CD14-positive monocyte (primary cell): ENCODE data around the gene SHMT2. TPM values are rescaled to one million over a fixed set of nuclear protein-coding genes. Genes with fewer than 3 reads are reported as not detected.
A peak's percentile ranks its signal among the peaks of the same experiment; 100 is the strongest.

Source experiments
- DNase-seq, 3 donors: peaks; one replicate each; pipeline ENCODE4 v3.0.0-alpha.2; 2011 to 2022
- H2AFZ ChIP-seq: 2 replicates; pipeline ENCODE4 v1.6.0; 2012; ENCODE audit warnings: mild to moderate bottlenecking, low read depth, low read length, inconsistent platforms; ENCODE audit not compliant: insufficient read depth, poor library complexity, severe bottlenecking
- H3K27ac ChIP-seq, 2 donors: 1 replicate in 1 of 2; 2 replicates in 1 of 2; pipeline ENCODE4 v1.5.1; 2012 to 2013; ENCODE audit warnings: low read length in 2 of 2, control low read depth in 1 of 2, inconsistent platforms in 1 of 2, low read depth in 1 of 2, mild to moderate bottlenecking in 1 of 2
- H3K27me3 ChIP-seq, 2 donors: one replicate each; pipeline versions ENCODE4 v1.6.0 to v1.6.1; 2011 to 2013; ENCODE audit warnings: low read length in 2 of 2; ENCODE audit not compliant: control insufficient read depth in 2 of 2, insufficient read depth in 2 of 2
- H3K36me3 ChIP-seq, 2 donors: replicated peaks in 1 of 2; 1 replicate in 1 of 2; 2 replicates in 1 of 2; pipeline versions ENCODE4 v1.5.1 to v1.6.1; 2012 to 2013; ENCODE audit warnings: low read length in 2 of 2, control low read depth in 1 of 2, inconsistent platforms in 1 of 2, mild to moderate bottlenecking in 1 of 2; ENCODE audit not compliant: insufficient read depth in 2 of 2, control insufficient read depth in 1 of 2
- H3K4me1 ChIP-seq, 2 donors: 1 replicate in 1 of 2; 2 replicates in 1 of 2; pipeline versions ENCODE4 v1.5.1 to v1.6.1; 2012 to 2013; ENCODE audit warnings: low read length in 2 of 2, control low read depth in 1 of 2, inconsistent platforms in 1 of 2, mild to moderate bottlenecking in 1 of 2, moderate library complexity in 1 of 2; ENCODE audit not compliant: insufficient read depth in 2 of 2, control insufficient read depth in 1 of 2
- H3K4me2 ChIP-seq: replicated peaks from 2 replicates; pipeline ENCODE3; 2012; ENCODE audit warnings: low read length, moderate library complexity, mild to moderate bottlenecking; ENCODE audit not compliant: poor library complexity, severe bottlenecking; ENCODE audit errors: extremely low read depth
- H3K4me3 ChIP-seq, 3 experiments: fragments of 200-600 bp in 1 of 3; sonication (generic) in 1 of 3; replicated peaks in 1 of 3; 1 replicate in 2 of 3; 2 replicates in 1 of 3; pipeline ENCODE4 v1.5.1; 2011 to 2013; ENCODE audit warnings: low read length in 3 of 3, mild to moderate bottlenecking in 3 of 3, control low read depth in 2 of 3, low read depth in 2 of 3, inconsistent platforms in 1 of 3, moderate library complexity in 1 of 3
- H3K79me2 ChIP-seq: 2 replicates; pipeline ENCODE4 v1.6.0; 2012; ENCODE audit warnings: mild to moderate bottlenecking, control low read depth, inconsistent platforms, low read length, moderate library complexity; ENCODE audit not compliant: insufficient read depth
- H3K9ac ChIP-seq: 2 replicates; pipeline ENCODE4 v1.6.0; 2017; ENCODE audit warnings: low read length, mild to moderate bottlenecking; ENCODE audit not compliant: insufficient read depth, poor library complexity, severe bottlenecking
- H3K9me3 ChIP-seq, 2 donors: replicated peaks in 1 of 2; 1 replicate in 1 of 2; 2 replicates in 1 of 2; pipeline versions ENCODE4 v1.5.1 to v1.6.1; 2012 to 2013; ENCODE audit warnings: low read length in 2 of 2, control low read depth in 1 of 2; ENCODE audit not compliant: control insufficient read depth in 1 of 2, insufficient read depth in 1 of 2
- H4K20me1 ChIP-seq: 2 replicates; pipeline ENCODE4 v1.6.0; 2012; ENCODE audit warnings: mild to moderate bottlenecking, low read length, control low read depth, moderate library complexity; ENCODE audit not compliant: insufficient read depth
- H3K27ac Mint-ChIP-seq, 7 donors: one replicate each; pipeline ENCODE4 v1.8.0; 2020; ENCODE audit warnings: mild to moderate bottlenecking in 7 of 7, mixed read lengths in 7 of 7, moderate library complexity in 6 of 7, inconsistent platforms in 2 of 7
- H3K27me3 Mint-ChIP-seq, 3 donors: one replicate each; pipeline ENCODE4 v1.8.0; 2021 to 2022; ENCODE audit warnings: low read depth in 3 of 3, mild to moderate bottlenecking in 3 of 3, mixed read lengths in 3 of 3, moderate library complexity in 3 of 3, inconsistent platforms in 1 of 3
- H3K36me3 Mint-ChIP-seq, 2 donors: one replicate each; pipeline ENCODE4 v1.8.0; 2020; ENCODE audit warnings: mixed read lengths in 2 of 2, inconsistent platforms in 1 of 2, mild to moderate bottlenecking in 1 of 2
- H3K4me1 Mint-ChIP-seq: one replicate; pipeline ENCODE4 v1.8.0; 2020; ENCODE audit warnings: mild to moderate bottlenecking, mixed read lengths
- H3K4me3 Mint-ChIP-seq, 2 donors: one replicate each; pipeline ENCODE4 v1.8.0; 2020; ENCODE audit warnings: mild to moderate bottlenecking in 2 of 2, mixed read lengths in 2 of 2, moderate library complexity in 1 of 2
- H3K9me3 Mint-ChIP-seq, 7 donors: one replicate each; pipeline ENCODE4 v1.8.0; 2020 to 2022; ENCODE audit warnings: mixed read lengths in 7 of 7, mild to moderate bottlenecking in 6 of 7, moderate library complexity in 6 of 7, inconsistent platforms in 2 of 7
- WGBS: methylation state at CpG from one replicate; pipeline ENCODE4 v1.1.5; 2013; ENCODE audit warnings: missing lambda C conversion rate; ENCODE audit not compliant: insufficient coverage; 5-methylcytosine and 5-hydroxymethylcytosine counted together
- intact Hi-C, 2 donors: fragments of 100-400 bp; cut with micrococcal nuclease; formaldehyde crosslinking; loops; one replicate each; pipeline versions ENCODE4 v1.15.0 to v1.15.1; 2023
- polyA plus RNA-seq, 3 donors: library from polyadenylated mRNA; depleted of rRNA in 1 of 3; unstranded in 2 of 3; stranded (reverse) in 1 of 3; fragments of 300-500 nt in 2 of 3; fragments of >200 nt in 1 of 3; fragmentation: Illumina TruSeq in 2 of 3; gene quantifications; 1 replicate in 2 of 3; 2 replicates in 1 of 3; pipeline ENCODE4 v1.2.3, GENCODE V29; 2012 to 2021
- TF ChIP-seq, protein P1 (sequence below): fragments of 200-600 bp; IDR thresholded peaks from one replicate; pipeline ENCODE4 v1.8.0; 2022; ENCODE audit warnings: antibody characterized with exemption, mild to moderate bottlenecking

Gene SHMT2
- polyA plus RNA-seq, 3 donors = 36.8 to 52.0 (median 39.8) TPM

DNA sequence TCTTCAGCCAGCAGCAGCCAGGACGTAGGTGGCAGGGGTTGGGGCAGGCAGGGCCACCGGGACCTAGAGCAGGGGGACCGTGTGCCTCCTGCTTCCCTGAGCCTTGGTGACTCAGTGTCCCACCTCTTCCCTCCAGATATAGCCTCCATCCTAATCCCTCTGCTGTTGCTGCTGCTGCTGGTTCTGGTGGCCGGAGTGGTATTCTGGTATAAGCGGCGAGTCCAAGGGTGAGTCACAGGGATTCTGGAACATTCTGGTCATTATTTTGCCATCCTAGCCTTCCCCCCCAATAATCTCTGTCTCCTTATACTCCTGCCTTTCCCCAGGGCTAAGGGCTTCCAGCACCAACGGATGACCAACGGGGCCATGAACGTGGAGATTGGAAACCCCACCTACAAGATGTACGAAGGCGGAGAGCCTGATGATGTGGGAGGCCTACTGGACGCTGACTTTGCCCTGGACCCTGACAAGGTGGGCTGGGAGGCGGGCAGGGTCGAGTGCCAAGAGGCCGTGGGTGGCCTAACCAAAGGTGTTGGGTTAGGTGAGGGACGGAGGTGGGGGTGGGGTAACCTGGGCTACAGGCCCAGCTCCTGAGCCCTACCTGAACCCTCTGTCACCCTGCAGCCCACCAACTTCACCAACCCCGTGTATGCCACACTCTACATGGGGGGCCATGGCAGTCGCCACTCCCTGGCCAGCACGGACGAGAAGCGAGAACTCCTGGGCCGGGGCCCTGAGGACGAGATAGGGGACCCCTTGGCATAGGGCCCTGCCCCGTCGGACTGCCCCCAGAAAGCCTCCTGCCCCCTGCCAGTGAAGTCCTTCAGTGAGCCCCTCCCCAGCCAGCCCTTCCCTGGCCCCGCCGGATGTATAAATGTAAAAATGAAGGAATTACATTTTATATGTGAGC is 17.5 kb upstream of the SHMT2 start:
- H2AFZ ChIP-seq = no peak overlapping the region
- no peak overlapping the region for H3K27ac ChIP-seq
- H3K36me3 Mint-ChIP-seq = peaks cover 63 to 64% of the 10 kb centered on the region in 2 donors
- peaks cover 22 to 35% of the 10 kb centered on the region in 2 donors for H3K4me1 ChIP-seq
- no peak overlapping the region for H3K4me3 Mint-ChIP-seq
- TF ChIP-seq, protein P1, sequence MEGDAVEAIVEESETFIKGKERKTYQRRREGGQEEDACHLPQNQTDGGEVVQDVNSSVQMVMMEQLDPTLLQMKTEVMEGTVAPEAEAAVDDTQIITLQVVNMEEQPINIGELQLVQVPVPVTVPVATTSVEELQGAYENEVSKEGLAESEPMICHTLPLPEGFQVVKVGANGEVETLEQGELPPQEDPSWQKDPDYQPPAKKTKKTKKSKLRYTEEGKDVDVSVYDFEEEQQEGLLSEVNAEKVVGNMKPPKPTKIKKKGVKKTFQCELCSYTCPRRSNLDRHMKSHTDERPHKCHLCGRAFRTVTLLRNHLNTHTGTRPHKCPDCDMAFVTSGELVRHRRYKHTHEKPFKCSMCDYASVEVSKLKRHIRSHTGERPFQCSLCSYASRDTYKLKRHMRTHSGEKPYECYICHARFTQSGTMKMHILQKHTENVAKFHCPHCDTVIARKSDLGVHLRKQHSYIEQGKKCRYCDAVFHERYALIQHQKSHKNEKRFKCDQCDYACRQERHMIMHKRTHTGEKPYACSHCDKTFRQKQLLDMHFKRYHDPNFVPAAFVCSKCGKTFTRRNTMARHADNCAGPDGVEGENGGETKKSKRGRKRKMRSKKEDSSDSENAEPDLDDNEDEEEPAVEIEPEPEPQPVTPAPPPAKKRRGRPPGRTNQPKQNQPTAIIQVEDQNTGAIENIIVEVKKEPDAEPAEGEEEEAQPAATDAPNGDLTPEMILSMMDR = no peak
- H3K4me3 ChIP-seq = no peak overlapping the region
- 95% methylated on average over 4 of the region's 27 CpGs for WGBS
- no peak overlapping the region for H3K4me2 ChIP-seq
- peaks cover 31 to 37% (median 37%) of the 10 kb centered on the region in 3 donors for H3K27me3 Mint-ChIP-seq
- intact Hi-C loops = loop anchor here in 1 of 2 donors (5.0 kb wide), 1 partner anchor 35 kb away; no protein-coding TSS in a partner anchor
- no peak for DNase-seq
- H4K20me1 ChIP-seq = peaks cover 90% of the 10 kb centered on the region
- no peak overlapping the region for H3K9ac ChIP-seq
- H3K9me3 Mint-ChIP-seq = peaks cover 0 to 19% (median 8%) of the 10 kb centered on the region in 7 donors
- peaks cover 57 to 61% of the 10 kb centered on the region in 2 donors for H3K36me3 ChIP-seq
- H3K27me3 ChIP-seq = peaks cover 29 to 34% of the 10 kb centered on the region in 2 donors
- H3K79me2 ChIP-seq = no peaks in the 10 kb centered on the region
- H3K9me3 ChIP-seq = peaks cover 0 to 7% of the 10 kb centered on the region in 2 donors
- H3K4me1 Mint-ChIP-seq = peaks cover 26% of the 10 kb centered on the region
- H3K27ac Mint-ChIP-seq = peak overlapping the region in 2 of 7 donors; percentile 6 to 55

GRCh38 chr12:57212701-57213057 is 16.8 kb upstream of the SHMT2 start:
- H3K27me3 ChIP-seq = peaks cover 35 to 40% of the 10 kb centered on the region in 2 donors
- peaks cover 85% of the 10 kb centered on the region for H4K20me1 ChIP-seq
- WGBS = 100% methylated on average over 2 of the region's 7 CpGs
- H3K27ac Mint-ChIP-seq = no peak overlapping the region
- H3K27me3 Mint-ChIP-seq = peaks cover 37 to 44% (median 42%) of the 10 kb centered on the region in 3 donors
- H3K27ac ChIP-seq = no peak overlapping the region
- no peak for DNase-seq
- H3K9me3 Mint-ChIP-seq = peaks cover 0 to 19% (median 11%) of the 10 kb centered on the region in 7 donors
- peaks cover 58 to 62% of the 10 kb centered on the region in 2 donors for H3K36me3 Mint-ChIP-seq
- H3K4me2 ChIP-seq = no peak overlapping the region
- H3K9me3 ChIP-seq = peaks cover 0 to 12% of the 10 kb centered on the region in 2 donors
- no peak overlapping the region for H3K4me3 ChIP-seq
- H3K36me3 ChIP-seq = peaks cover 52 to 57% of the 10 kb centered on the region in 2 donors
- no peak overlapping the region for H2AFZ ChIP-seq
- intact Hi-C loops = loop anchor here (1.0 to 5.0 kb wide), 2 partner anchors 27 to 35 kb away; no protein-coding TSS in a partner anchor
- peaks cover 26 to 41% of the 10 kb centered on the region in 2 donors for H3K4me1 ChIP-seq
- H3K79me2 ChIP-seq = no peaks in the 10 kb centered on the region
- TF ChIP-seq, protein P1 = no peak
- no peak overlapping the region for H3K9ac ChIP-seq
- H3K4me3 Mint-ChIP-seq = no peak overlapping the region
- H3K4me1 Mint-ChIP-seq = peaks cover 33% of the 10 kb centered on the region
